ENCODE data around the gene FCER2. TPM values are rescaled to one million over a fixed set of nuclear protein-coding genes. Genes with fewer than 3 reads are reported as not detected.

The FCER2 gene, protein sequence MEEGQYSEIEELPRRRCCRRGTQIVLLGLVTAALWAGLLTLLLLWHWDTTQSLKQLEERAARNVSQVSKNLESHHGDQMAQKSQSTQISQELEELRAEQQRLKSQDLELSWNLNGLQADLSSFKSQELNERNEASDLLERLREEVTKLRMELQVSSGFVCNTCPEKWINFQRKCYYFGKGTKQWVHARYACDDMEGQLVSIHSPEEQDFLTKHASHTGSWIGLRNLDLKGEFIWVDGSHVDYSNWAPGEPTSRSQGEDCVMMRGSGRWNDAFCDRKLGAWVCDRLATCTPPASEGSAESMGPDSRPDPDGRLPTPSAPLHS
- total RNA-seq (1.0 TPM), polyA plus RNA-seq (ENCODE audit: insufficient read depth, low read depth, low replicate concordance) (not detected)
- long read RNA-seq, donor 1 = 0 reads
- long read RNA-seq, donor 2 = 0 reads
- long read RNA-seq, donor 3, partial matches to known transcripts = 0 of 1 reads
- long read RNA-seq, donor 3, other reads (novel, unspliced or antisense) = 0 of 1 reads
- long read RNA-seq, donor 4 = 0 reads
- long read RNA-seq, donor 5 = 0 reads
- long read RNA-seq, donor 6 = 0 reads
- long read RNA-seq, donor 7, partial matches to known transcripts = 0 of 1 reads
- long read RNA-seq, donor 7, other reads (novel, unspliced or antisense) = 1 of 1 reads
- long read RNA-seq, donor 8 = 0 reads
- long read RNA-seq, donor 9 = 0 reads
- long read RNA-seq, donor 10 = 0 reads

DNA sequence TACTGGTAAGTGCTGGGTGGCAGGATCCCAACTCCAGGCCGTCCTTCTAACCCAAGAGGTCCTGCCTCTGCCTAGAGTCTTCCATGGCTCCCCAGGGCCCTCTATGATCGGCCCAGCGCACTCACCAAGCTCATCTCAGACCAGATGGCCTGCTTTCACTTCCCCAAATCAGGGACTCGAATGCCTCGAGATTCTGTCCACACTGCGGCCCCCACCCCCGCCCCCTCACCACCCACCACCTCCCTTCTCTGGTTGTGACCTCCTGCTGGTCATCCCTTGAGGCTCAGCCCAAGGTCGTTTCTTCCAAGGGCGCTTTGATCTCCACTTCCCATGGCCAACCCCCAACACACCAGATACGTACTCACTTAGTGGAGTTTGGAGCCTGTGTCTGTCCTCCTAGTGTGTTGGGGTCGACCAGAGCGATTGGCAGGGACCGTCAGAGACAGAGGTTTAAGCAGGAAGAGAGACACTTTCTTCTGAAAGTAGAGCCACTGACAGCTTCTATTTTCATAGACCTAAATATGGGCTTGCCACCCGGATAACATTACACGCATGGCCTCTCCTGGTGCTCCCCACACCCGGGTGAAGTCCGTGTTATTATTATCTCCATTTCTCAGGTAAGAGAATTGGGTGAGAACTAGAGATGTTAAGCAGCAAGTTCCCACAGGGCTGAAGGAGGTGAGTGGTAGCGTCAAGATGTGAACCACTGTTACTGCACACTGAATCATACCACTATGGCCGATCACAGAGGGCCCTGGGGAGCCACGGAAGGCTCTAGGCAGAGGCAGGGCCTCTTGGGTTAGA lies at the start of gene FCER2:
Gene FCER2 (minus strand): TSS at position 478 of the 804 bp plus-strand sequence. CDS start 2,371 bp downstream, outside the sequence.
- FAIRE-seq (no peak), DNase-seq (no peak)
- Histone ChIP-seq H3K4me1 (ENCODE audit: control insufficient read depth in 2 of 3, insufficient read depth in 2 of 3, low read depth in 1 of 3, low read length in 3 of 3) (no peaks in the 10 kb centered on the region), H3K27ac (ENCODE audit: low read depth in 2 of 2, low read length in 2 of 2) (no peak within 1 kb of the TSS), H3K4me3 (ENCODE audit: low read length in 3 of 3) (no peak within 1 kb of the TSS), H3K9me3 (ENCODE audit: control insufficient read depth in 2 of 3, insufficient read depth in 1 of 3, low read length in 3 of 3) (no peaks in the 10 kb centered on the region), H3K27me3 (ENCODE audit: control insufficient read depth, insufficient read depth, low read length) (no peaks in the 10 kb centered on the region), H3K9ac (ENCODE audit: low read length in 3 of 3) (no peak within 1 kb of the TSS), H3K36me3 (ENCODE audit: control insufficient read depth in 2 of 3, insufficient read depth in 3 of 3, low read length in 3 of 3) (no peaks in the 10 kb centered on the region)
- intact Hi-C loops (cut with DNase I) = no loop called here
- TF ChIP-seq, protein P1, sequence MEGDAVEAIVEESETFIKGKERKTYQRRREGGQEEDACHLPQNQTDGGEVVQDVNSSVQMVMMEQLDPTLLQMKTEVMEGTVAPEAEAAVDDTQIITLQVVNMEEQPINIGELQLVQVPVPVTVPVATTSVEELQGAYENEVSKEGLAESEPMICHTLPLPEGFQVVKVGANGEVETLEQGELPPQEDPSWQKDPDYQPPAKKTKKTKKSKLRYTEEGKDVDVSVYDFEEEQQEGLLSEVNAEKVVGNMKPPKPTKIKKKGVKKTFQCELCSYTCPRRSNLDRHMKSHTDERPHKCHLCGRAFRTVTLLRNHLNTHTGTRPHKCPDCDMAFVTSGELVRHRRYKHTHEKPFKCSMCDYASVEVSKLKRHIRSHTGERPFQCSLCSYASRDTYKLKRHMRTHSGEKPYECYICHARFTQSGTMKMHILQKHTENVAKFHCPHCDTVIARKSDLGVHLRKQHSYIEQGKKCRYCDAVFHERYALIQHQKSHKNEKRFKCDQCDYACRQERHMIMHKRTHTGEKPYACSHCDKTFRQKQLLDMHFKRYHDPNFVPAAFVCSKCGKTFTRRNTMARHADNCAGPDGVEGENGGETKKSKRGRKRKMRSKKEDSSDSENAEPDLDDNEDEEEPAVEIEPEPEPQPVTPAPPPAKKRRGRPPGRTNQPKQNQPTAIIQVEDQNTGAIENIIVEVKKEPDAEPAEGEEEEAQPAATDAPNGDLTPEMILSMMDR (IDR thresholded peaks at IDR 0.05; ENCODE audit: borderline replicate concordance, extremely low read depth, insufficient read depth) = no peak

- no peaks in the 10 kb centered on the region for H3K27me3 ChIP-seq (ENCODE audit: control insufficient read depth, insufficient read depth, low read length)
- H3K4me3 ChIP-seq (ENCODE audit: low read length in 3 of 3) = no peak overlapping the region
- no peaks in the 10 kb centered on the region for H3K36me3 ChIP-seq (ENCODE audit: control insufficient read depth in 2 of 3, insufficient read depth in 3 of 3, low read length in 3 of 3)
- no peaks in the 10 kb centered on the region for H3K4me1 ChIP-seq (ENCODE audit: control insufficient read depth in 2 of 3, insufficient read depth in 2 of 3, low read depth in 1 of 3, low read length in 3 of 3)
- no peak for FAIRE-seq
- intact Hi-C loops (cut with DNase I) = no loop called here
- no peaks in the 10 kb centered on the region for H3K9me3 ChIP-seq (ENCODE audit: control insufficient read depth in 2 of 3, insufficient read depth in 1 of 3, low read length in 3 of 3)
- TF ChIP-seq, protein P1 (IDR thresholded peaks at IDR 0.05; ENCODE audit: borderline replicate concordance, extremely low read depth, insufficient read depth) = no peak
- no peak overlapping the region for H3K27ac ChIP-seq (ENCODE audit: low read depth in 2 of 2, low read length in 2 of 2)
- DNase-seq = no peak
- no peak overlapping the region for H3K9ac ChIP-seq (ENCODE audit: low read length in 3 of 3)
These were observed 49.3 kb upstream of the FCER2 start for GRCh38 chr19:7751157-7751783.

DNA sequence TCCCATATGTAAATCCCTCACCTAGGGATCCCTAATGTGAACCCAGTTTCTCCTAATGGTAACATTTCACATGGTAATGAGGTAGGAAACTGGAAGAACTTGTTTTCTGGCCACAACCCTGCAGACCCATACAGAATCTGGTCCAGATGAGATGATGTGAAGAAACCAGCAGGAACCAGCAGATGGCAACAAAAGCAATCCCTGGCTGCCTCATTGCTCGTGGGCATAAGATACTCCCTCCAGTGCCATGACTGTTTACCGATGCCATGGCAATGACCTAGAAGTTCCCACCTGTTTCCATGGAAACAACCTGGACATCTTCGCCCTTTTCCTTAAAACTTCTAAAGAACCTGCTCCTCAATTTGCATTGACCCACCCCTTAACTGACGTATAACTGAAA lies 46.8 kb upstream of the FCER2 start:
- Histone ChIP-seq H3K9me3 (ENCODE audit: control insufficient read depth in 2 of 3, insufficient read depth in 1 of 3, low read length in 3 of 3) (no peaks in the 10 kb centered on the region), H3K27ac (ENCODE audit: low read depth in 2 of 2, low read length in 2 of 2) (no peak overlapping the region), H3K27me3 (ENCODE audit: control insufficient read depth, insufficient read depth, low read length) (no peaks in the 10 kb centered on the region), H3K9ac (ENCODE audit: low read length in 3 of 3) (no peak overlapping the region), H3K36me3 (ENCODE audit: control insufficient read depth in 2 of 3, insufficient read depth in 3 of 3, low read length in 3 of 3) (no peaks in the 10 kb centered on the region), H3K4me1 (ENCODE audit: control insufficient read depth in 2 of 3, insufficient read depth in 2 of 3, low read depth in 1 of 3, low read length in 3 of 3) (no peaks in the 10 kb centered on the region), H3K4me3 (ENCODE audit: low read length in 3 of 3) (no peak overlapping the region)
- DNase-seq (peak in 3 of 5 donors; percentile 50 to 68 (median 67)), FAIRE-seq (no peak)
- intact Hi-C loops (cut with DNase I) = no loop called here
- TF ChIP-seq, protein P1 (IDR thresholded peaks at IDR 0.05; ENCODE audit: borderline replicate concordance, extremely low read depth, insufficient read depth) = peak; percentile 21
